NCI-H1694 treated with DMSO at 0.1 percent for 48 hours (cell line): ENCODE data around the gene ZDHHC24.

Experiments
- DNase-seq: peaks from one replicate; lab custom pipeline; 2025; lab: John Stamatoyannopoulos, UW

Gene ZDHHC24

GRCh38 chr11:66564984-66565383 is 19.1 kb upstream of the ZDHHC24 start:
- no peak for DNase-seq

GRCh38 chr11:66564538-66564937 is 18.7 kb upstream of the ZDHHC24 start:
- DNase-seq = no peak

DNA sequence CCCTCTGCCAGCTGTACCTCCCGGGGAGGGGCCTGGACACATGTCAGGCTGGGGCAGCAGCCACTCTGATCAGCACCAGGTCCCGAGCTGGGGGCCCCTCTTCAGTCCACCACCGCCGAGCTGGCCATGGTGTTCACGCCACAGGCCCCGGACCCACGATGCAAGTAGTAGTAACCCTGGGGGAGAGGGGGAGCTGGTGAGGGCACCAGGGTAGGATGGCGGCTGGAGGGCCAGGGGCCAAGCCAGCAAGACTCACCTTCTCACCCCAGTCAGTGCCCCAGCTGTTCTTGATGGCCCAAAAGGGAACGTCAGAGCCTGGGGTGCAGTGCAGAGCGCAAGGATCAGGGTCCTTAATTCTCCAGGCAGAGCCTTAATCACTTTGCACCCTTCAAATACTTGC is 18.0 kb upstream of the ZDHHC24 start:
- DNase-seq = no peak

GRCh38 chr11:66562907-66563583 is 17.2 kb upstream of the ZDHHC24 start:
- DNase-seq = no peak

DNA sequence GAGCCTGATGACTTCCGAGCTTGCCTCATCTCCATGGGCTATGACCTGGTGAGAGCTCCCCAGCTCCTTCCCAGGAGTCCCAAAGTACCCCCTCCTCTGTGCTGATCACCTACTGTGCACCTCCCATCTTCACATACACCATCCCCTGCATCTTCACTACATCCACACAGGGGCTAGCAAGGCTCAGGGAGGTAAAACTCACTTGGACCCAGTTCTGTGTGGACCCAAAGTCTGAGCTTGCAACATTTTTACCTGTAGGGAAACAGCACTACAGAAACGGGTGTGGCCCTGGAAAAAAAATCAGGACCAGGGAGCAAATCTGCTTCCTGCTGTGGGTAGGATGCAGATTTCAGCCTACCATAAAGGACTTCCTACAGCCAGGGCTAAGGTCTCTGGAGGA is 16.4 kb upstream of the ZDHHC24 start:
- DNase-seq = no peak

DNA sequence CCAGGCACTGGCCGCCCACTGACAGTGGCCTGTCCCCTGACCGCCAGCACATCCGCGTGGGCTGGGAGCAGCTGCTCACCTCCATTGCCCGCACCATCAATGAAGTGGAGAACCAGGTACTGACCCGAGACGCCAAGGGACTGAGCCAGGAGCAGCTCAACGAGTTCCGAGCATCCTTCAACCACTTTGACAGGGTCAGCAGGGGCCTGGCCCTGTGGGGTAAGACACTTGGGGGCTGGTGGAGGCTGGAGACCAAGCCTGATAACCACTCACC is 16.1 kb upstream of the ZDHHC24 start:
- DNase-seq = no peak

DNA sequence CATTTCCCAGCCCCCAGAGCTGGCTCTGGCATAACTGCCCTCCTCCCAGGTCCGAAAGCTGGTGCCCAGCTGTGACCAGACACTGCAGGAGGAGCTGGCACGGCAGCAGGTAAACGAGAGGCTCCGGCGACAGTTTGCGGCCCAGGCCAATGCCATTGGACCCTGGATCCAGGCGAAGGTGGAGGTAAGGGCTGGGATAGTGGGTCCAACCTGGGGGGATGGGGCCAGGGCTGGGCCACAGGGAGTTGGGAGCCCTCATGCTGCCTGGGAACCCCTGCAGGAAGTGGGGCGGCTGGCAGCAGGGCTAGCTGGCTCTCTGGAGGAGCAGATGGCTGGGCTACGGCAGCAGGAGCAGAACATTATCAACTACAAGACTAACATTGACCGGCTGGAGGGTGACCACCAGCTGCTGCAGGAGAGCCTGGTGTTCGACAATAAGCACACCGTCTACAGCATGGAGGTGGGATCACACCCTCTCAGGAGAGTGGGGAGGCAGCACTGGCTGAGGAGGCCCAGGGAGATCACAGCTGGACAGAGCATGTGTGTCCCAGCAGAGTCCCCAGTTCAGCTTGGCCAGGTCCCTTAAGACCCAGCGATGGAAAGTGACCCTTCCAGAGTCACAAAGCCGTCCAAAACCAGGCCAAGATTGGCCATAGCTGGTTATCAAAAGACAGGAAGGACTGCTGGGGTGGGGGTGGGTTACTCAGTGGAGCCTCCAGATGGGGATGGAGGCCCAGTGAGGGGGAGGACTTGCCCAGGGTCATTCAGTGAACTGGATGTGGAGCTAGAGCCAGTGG is 15.5 kb upstream of the ZDHHC24 start:
- DNase-seq = no peak

DNA sequence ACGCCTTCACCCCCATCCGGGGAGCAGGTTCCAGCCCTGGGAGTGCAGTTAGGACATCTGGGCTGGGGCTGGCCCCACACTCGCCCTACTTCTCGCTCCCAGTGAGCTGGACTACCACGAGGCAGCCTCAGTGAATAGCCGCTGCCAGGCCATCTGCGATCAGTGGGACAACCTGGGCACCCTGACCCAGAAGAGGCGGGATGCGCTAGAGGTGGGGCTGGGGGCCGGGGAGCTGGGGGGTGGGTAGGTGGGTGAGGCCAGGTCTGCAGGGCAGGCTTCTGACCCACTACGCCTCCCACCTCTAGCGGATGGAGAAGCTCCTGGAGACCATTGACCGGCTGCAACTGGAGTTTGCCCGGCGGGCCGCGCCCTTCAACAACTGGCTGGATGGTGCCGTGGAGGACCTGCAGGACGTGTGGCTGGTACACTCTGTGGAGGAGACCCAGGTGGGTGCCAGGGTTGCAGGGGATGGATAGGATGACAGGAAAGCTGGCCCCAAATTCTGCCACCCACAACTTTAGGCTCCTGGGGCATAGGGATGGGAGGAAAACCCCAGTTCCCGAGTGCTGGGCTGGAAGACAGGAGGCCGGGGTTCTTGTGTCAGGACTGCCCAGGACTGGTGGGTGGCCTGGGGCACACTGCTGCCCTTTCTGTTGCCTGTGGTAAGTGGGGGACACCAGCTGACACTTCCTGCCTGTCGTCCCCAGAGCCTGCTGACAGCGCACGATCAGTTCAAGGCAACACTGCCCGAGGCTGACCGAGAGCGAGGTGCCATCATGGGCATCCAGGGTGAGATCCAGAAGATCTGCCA is 14.2 kb upstream of the ZDHHC24 start:
- DNase-seq = no peak

DNA sequence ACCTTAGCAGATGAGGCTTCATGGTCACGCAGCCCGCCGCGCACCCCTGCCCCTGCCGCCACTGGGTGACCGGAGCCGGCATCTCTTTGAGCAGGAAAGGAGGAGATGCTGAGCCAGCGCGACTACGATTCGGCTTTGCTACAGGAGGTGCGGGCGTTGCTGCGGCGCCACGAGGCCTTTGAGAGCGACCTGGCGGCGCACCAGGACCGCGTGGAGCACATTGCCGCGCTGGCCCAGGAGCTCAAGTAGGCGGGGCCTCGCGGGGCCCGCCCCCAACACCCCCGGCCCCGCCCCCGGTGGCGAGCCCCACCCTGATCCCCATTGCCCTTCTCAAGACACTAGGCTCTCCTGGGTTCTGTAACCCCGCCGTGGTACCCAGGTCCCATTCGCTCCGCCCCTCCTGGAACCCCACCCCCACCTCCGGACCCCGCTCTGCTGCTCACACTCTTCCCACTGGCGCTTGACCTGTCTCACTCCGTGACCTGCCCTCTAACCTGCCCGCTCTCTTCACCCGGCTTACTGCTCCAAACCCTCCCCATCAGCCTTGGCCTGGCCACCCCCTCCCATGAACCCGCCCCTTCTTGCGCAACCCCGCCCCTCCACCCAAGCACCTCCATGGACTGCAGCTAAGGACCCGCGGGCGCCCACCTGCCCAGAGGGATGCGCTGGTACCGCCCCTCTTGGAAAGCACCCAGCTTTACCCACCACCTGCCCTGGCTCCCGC is 13.5 kb upstream of the ZDHHC24 start:
- no peak for DNase-seq

DNA sequence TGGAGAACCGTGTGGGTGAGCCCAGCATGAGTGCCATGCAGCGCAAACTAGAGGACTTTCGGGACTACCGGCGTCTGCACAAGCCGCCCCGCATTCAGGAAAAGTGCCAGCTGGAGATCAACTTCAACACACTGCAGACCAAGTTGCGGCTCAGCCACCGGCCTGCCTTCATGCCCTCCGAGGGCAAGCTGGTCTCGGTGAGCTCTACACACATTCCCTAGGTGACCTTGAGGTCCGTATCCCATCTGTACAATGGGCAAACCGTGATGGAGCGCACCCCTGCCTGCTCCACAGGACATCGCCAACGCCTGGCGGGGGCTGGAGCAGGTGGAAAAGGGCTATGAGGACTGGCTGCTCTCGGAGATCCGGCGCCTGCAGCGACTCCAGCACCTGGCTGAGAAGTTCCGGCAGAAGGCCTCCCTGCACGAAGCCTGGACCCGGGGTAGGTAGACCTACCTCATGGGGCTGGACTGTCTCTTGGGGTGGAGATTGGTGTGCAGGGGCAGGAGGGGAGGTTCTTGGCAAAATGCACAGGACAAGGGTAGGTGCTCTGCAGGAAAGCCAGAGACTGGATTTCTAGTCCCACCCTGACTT is 12.0 kb upstream of the ZDHHC24 start:
- no peak for DNase-seq

DNA sequence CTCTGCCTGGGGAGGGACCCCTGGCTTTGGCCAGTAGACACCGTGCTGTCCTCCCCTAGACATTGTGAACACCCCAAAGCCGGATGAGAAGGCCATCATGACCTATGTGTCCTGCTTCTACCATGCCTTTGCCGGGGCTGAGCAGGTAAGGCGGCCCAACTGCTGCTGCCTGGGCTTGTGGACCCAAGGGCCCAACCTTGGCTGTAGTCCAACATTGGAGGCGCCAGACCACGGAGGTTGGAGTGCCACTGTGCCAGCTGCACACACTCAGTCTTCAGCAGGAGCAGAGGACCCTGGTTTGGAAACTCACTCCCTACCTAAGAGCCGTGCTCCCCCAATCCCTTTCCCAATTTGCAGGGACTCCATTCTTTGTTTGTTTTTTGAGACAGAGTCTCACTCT is 10.2 kb upstream of the ZDHHC24 start:
- no peak for DNase-seq

DNA sequence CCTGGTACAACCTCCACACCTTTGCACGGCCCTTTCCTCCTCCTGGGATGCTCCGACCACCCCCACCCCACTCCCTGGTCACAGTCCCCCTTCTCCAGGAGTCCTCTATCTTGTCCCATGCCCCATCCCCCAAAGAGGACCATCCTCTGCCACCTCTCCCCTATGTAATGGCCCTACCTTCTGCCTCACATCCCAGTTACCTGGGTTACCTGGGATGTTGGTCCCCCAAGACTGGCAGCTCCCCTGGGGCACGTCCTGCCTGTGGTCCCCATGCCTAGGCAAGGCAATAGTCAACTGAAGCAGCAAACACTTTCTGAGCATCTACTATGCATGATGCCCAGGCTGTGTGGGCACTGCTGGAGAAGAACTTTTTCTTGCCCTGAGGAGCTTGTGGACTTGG is 9.6 kb upstream of the ZDHHC24 start:
- no peak for DNase-seq

DNA sequence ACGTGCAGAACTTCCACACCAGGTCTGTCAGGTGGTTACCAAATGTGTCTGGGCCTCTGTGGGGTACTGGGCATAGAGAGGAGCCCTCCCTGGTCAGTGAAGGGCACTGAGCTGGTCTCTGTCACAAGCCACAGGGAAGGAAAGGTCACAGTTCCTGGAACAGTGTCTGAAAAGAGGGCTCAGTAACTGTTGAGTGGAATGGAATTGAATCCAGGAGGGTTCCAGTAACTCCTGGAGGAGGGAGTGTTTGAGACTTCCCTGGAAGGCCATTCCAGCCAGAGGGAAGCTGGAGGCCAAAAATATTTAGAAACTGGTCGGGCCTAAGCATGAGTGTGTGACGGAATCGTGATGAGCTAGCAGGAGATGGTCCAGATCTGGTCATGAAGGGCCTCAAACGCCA is 8.8 kb upstream of the ZDHHC24 start:
- no peak for DNase-seq

DNA sequence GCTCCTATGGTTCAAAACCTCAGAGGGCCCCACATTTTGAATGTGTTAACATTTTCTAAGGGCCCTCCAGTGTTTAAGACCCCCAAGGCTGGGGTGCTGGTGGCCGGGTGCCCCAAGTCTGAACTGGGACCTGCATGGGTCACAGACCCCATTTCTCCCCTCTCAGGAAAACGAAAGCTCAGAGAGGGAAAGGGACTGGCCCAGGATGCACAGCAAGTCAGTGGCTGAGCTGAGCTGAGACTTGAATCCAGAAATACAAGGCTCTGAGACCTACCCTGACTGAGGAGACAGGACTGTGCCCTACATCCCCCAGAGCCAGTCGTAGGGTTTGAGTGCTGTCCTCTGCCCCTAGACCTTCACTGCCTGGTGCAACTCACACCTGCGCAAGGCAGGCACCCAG is 5.0 kb upstream of the ZDHHC24 start:
- DNase-seq = no peak

DNA sequence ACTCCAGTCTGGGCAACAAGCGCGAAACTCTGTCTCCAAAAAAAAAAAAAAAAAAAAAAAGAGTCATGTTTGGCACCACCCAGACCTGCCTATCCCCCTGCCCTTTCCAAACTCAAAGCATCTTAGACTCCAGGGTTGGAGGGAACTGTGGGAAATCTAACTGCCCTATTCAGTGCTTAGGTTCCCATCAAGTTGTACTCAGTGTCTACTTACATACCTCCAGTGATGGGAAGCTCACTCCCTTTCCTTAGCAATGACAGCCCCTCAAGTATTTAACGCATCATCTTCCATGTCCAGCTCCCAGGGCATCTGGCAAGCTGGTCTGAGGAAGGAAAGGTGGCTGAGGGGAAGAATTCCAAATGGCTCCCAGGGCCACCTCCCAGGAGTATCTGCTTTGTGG is 3.8 kb upstream of the ZDHHC24 start:
- DNase-seq = no peak

DNA sequence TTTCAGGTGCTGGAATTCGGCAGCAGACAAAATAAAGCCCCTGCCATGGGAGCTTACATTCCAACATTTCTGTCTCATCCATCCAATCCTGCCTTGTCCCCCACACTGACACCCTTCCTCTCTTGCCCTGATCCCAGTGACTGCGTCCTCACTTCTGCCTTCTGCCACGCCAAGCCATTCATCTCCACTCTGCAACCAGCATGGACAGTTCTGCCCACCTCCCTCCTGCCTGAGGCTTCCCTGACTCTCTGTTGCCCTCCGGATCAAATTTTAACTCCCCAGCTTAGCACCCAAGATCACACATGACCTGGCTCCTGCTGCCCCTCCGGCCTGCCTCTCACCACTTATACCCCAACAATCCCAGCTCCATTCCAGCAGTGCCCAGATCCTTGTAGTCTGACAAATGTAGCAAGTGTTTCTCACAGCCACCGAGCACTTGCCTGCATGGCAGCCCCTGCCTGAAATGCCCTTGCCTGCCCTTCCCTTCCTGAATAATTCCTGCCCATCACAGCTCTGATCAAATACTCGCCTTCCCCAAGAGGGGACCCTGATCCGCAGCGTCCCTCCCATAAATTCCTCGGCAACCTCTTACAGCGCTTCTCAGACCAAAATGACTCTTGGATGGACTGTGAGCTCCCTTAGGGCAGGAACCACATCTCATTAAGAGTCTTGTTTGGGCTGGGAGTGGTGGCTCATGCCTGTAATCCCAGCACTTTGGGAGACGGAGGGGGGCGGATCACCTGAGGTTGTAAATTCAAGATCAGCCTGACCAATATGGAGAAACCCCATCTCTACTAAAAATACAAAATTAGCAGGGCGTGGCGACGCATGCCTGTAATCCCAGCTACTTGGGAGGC is 3.2 kb upstream of the ZDHHC24 start:
- DNase-seq = no peak

- DNase-seq = peak; percentile 30
Observed at GRCh38 chr11:66548041-66548440, 2.2 kb upstream of the ZDHHC24 start.

- no peak for DNase-seq
Observed at GRCh38 chr11:66547662-66548009, 1.8 kb upstream of the ZDHHC24 start.

DNA sequence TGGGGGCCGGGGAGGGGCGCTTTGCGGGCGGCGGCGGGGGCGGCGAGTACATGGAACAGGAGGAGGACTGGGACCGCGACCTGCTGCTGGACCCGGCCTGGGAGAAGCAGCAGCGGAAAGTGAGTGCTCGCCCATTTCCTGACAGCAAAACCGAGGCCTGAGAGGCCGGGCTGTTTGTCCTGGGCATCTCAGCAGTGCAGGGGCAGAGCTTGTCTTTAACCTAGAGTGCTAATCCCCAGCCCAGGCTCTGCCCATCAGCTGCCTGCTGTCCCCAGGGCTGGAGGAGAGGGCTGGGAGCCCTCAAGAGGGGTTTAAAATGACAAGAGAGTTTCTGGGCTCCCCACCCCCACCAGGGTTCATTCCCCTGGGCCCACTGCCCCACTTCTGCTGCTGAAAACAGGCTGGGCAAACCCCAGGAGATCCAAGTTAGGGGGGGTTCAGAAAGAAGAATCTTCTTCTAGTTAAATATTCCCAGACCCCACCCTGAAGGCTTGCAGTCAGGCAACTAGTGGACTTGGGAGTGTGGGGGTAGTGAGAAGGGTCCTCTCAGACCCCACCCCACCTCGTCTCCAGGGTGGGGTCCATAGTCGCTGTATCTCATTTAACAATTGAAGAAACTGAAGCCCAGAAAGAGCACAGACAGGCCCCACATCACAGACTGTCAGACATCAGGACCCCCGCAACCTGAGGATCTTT is 1.3 kb upstream of the ZDHHC24 start:
- no peak for DNase-seq

- no peak for DNase-seq
Observed at GRCh38 chr11:66546368-66546965, 619 bp upstream of the ZDHHC24 start, which contains the start of gene ACTN3. Gene ACTN3, plus strand, starts transcription at chr11:66546903. Its CDS starts 35 bp downstream, at chr11:66546938.
